GM23338 (cell line): ENCODE data around the gene HLCS.

Experiments used
- CREB1 ChIP-seq: fragments of 250-450 bp; sonication (Bioruptor Pico); IDR thresholded peaks from 2 replicates; pipeline ENCODE4 v1.5.0; 2020; ENCODE audit warnings: low read depth, mild to moderate bottlenecking, moderate library complexity
- CTCF ChIP-seq, 2 experiments: fragments of 200-600 bp in 1 of 2; sonication (generic) in 1 of 2; conservative IDR thresholded peaks; 2 replicates each; pipeline versions ENCODE4 v1.5.1 to v1.6.1; 2016 to 2017; ENCODE audit warnings: antibody characterized with exemption in 2 of 2, low read depth in 2 of 2, mild to moderate bottlenecking in 2 of 2, moderate library complexity in 1 of 2
- ETS1 ChIP-seq: IDR thresholded peaks from 2 replicates; pipeline ENCODE4 v1.6.1; 2016; ENCODE audit warnings: antibody characterized with exemption
- EZH2 ChIP-seq: fragments of 200-600 bp; sonication (generic); IDR thresholded peaks from one replicate; pipeline ENCODE4 v1.8.0; 2017; ENCODE audit warnings: antibody characterized with exemption, mild to moderate bottlenecking, low read depth; ENCODE audit not compliant: unreplicated experiment
- EZH2phosphoT487 ChIP-seq: fragments of 200-600 bp; sonication (generic); IDR thresholded peaks from one replicate; pipeline ENCODE4 v1.8.1; 2018; ENCODE audit warnings: antibody characterized with exemption; ENCODE audit not compliant: unreplicated experiment
- JUNB ChIP-seq: IDR thresholded peaks from one replicate; pipeline ENCODE4 v1.6.1; 2016; ENCODE audit warnings: antibody characterized with exemption; ENCODE audit not compliant: unreplicated experiment
- NANOG ChIP-seq: IDR thresholded peaks from 2 replicates; pipeline ENCODE4 v1.6.1; 2016; ENCODE audit warnings: antibody characterized with exemption, borderline replicate concordance
- POLR2AphosphoS5 ChIP-seq: IDR thresholded peaks from 2 replicates; pipeline ENCODE4 v1.6.1; 2016; ENCODE audit warnings: antibody characterized with exemption, low read depth
- REST ChIP-seq: IDR thresholded peaks from one replicate; pipeline ENCODE4 v1.6.1; 2018; ENCODE audit warnings: antibody characterized with exemption; ENCODE audit not compliant: unreplicated experiment
- STAT1 ChIP-seq: IDR thresholded peaks from one replicate; pipeline ENCODE4 v1.6.1; 2016; ENCODE audit warnings: antibody characterized with exemption; ENCODE audit not compliant: unreplicated experiment
- ZNF114 ChIP-seq: fragments of 250-450 bp; sonication (Bioruptor Pico); IDR thresholded peaks from 2 replicates; pipeline ENCODE4 v1.5.0; 2020; ENCODE audit warnings: mild to moderate bottlenecking, moderate library complexity
- ZNF331 ChIP-seq: fragments of 250-450 bp; sonication (Bioruptor Pico); IDR thresholded peaks from 2 replicates; pipeline ENCODE4 v1.5.0; 2020; ENCODE audit warnings: low read depth, mild to moderate bottlenecking, moderate library complexity
- ZNF462 ChIP-seq: fragments of 250-450 bp; sonication (Bioruptor Pico); IDR thresholded peaks from 2 replicates; pipeline ENCODE4 v1.5.0; 2020; ENCODE audit warnings: mild to moderate bottlenecking, moderate library complexity

- TF ChIP-seq CTCF (conservative IDR thresholded peaks at IDR 0.05; ENCODE audit: low read depth in 2 of 2), result peak; percentile 92 to 98
- no peak for TF ChIP-seq ETS1
- TF ChIP-seq STAT1, result no peak
- TF ChIP-seq EZH2phosphoT487, result no peak
- no peak for TF ChIP-seq POLR2AphosphoS5
- no peak for TF ChIP-seq JUNB
- no peak for TF ChIP-seq EZH2
- no peak for TF ChIP-seq CREB1 (CRISPR knock-in tag)
- no peak for TF ChIP-seq REST
- TF ChIP-seq ZNF114 (CRISPR knock-in tag), result no peak
- no peak for TF ChIP-seq ZNF462 (CRISPR knock-in tag)
- no peak for TF ChIP-seq ZNF331 (CRISPR knock-in tag)
- TF ChIP-seq NANOG, result no peak
These were observed 38.8 kb downstream of the HLCS start for GRCh38 chr21:36927719-36928117.
